Activated CD8-positive, alpha-beta memory T cell treated with anti-CD3 and anti-CD28 coated beads for 1 hour (primary cell): ENCODE measurements around the gene RHCG.
A peak's percentile ranks its signal among the peaks of the same experiment; 100 is the strongest.

Source experiments
- DNase-seq, 2 donors: peaks; one replicate each; pipeline ENCODE4 v3.0.0-alpha.2; 2020; ENCODE audit warnings: low read depth in 1 of 2; ENCODE audit errors: extremely low read depth in 1 of 2

RHCG gene

GRCh38 chr15:89504166-89504565 lies 7.8 kb upstream of the RHCG start:
- no peak for DNase-seq

- no peak for DNase-seq
Measured at GRCh38 chr15:89502867-89503595, 6.6 kb upstream of the RHCG start.

GRCh38 chr15:89501646-89502045 lies 5.3 kb upstream of the RHCG start:
- no peak for DNase-seq

- no peak for DNase-seq
Measured at GRCh38 chr15:89500397-89501270, 4.3 kb upstream of the RHCG start.

GRCh38 chr15:89499156-89499555 lies 2.8 kb upstream of the RHCG start:
- no peak for DNase-seq

GRCh38 chr15:89498574-89498906 lies 2.2 kb upstream of the RHCG start:
- no peak for DNase-seq

GRCh38 chr15:89497231-89497630 lies 848 bp upstream of the RHCG start:
- DNase-seq, result no peak

- no peak for DNase-seq
Measured at GRCh38 chr15:89495638-89496145, 691 bp downstream of the RHCG start.

GRCh38 chr15:89494941-89495637 lies 1.3 kb downstream of the RHCG start:
- no peak for DNase-seq

GRCh38 chr15:89494031-89494430 lies 2.4 kb downstream of the RHCG start:
- DNase-seq, result no peak

GRCh38 chr15:89492934-89493631 lies 3.3 kb downstream of the RHCG start:
- no peak for DNase-seq

- DNase-seq, result no peak
Measured at GRCh38 chr15:89492111-89492641, 4.2 kb downstream of the RHCG start.

GRCh38 chr15:89490814-89491315 lies 5.5 kb downstream of the RHCG start:
- DNase-seq, result no peak

GRCh38 chr15:89490081-89490813 lies 6.1 kb downstream of the RHCG start:
- no peak for DNase-seq

GRCh38 chr15:89489376-89489775 lies 7.0 kb downstream of the RHCG start:
- no peak for DNase-seq

GRCh38 chr15:89487791-89488190 lies 8.6 kb downstream of the RHCG start:
- no peak for DNase-seq

- peak in 1 of 2 donors; percentile 2 for DNase-seq
Measured at GRCh38 chr15:89486726-89487050, 9.7 kb downstream of the RHCG start.

- DNase-seq, result no peak
Measured at GRCh38 chr15:89483079-89483478, 13.3 kb downstream of the RHCG start.

- DNase-seq, result no peak
Measured at GRCh38 chr15:89482139-89482538, 14.2 kb downstream of the RHCG start.

- no peak for DNase-seq
Measured at GRCh38 chr15:89480505-89480904, 15.9 kb downstream of the RHCG start.
